Pancreas (tissue), 10 donors: ENCODE measurements around the gene SPIRE2. TPM values are rescaled to one million over a fixed set of nuclear protein-coding genes. Genes with fewer than 3 reads are reported as not detected.

Source experiments
- ATAC-seq, 4 donors: fragments of 200-7000 bp; cut with Tn5 transposase; one replicate each; pipeline versions ENCODE4 v1.8.0 to v1.9.1; 2020; ENCODE audit warnings: mild to moderate bottlenecking in 4 of 4, moderate library complexity in 4 of 4
- DNase-seq, 6 donors: peaks; one replicate each; pipeline ENCODE4 v3.0.0-alpha.2; 2020
- FAIRE-seq: peaks from 2 replicates; lab custom pipeline; 2012; peaks lifted over from hg19 to GRCh38; lab: Jason Lieb, UNC
- H3K27ac ChIP-seq, 4 donors: fragments of 200-600 bp; sonication (generic); 1 replicate in 3 of 4; 2 replicates in 1 of 4; pipeline versions ENCODE4 v1.5.0 to v1.8.0; 2020
- H3K27me3 ChIP-seq, 4 donors: fragments of 200-600 bp; one replicate each; pipeline ENCODE4 v1.8.0; 2021
- H3K36me3 ChIP-seq, 3 donors: fragments of 200-600 bp; sonication (generic) in 1 of 3; one replicate each; pipeline versions ENCODE4 v1.5.0 to v1.8.0; 2020 to 2021
- H3K4me1 ChIP-seq, 3 donors: fragments of 200-600 bp; one replicate each; pipeline ENCODE4 v1.8.0; 2021
- H3K4me3 ChIP-seq, 4 donors: fragments of 200-600 bp; sonication (generic) in 2 of 4; one replicate each; pipeline versions ENCODE4 v1.5.0 to v1.8.0; 2020 to 2021
- H3K9me3 ChIP-seq, 4 donors: fragments of 200-600 bp; one replicate each; pipeline ENCODE4 v1.8.0; 2021
- WGBS, 2 donors: extraction: QIAGEN DNeasy Blood & Tissue Kit; methylation state at CpG; one replicate each; pipeline ENCODE4 v1.1.7; 2013; 5-methylcytosine and 5-hydroxymethylcytosine counted together
- intact Hi-C, 3 donors: fragments of 100-400 bp; cut with DNase I; formaldehyde crosslinking; loops; one replicate each; pipeline versions ENCODE4 v1.11.1 to v1.14.2; 2022
- polyA plus RNA-seq, 2 donors: library from polyadenylated mRNA; stranded (reverse); fragments of 200-250 nt; gene quantifications; one replicate each; pipeline ENCODE4 v1.2.3, GENCODE V29; 2013
- total RNA-seq, 6 donors: library from RNA; stranded (reverse); fragmentation: NEBNext Ultra II Directional in 4 of 6; extraction: Animal tissue kit (Norgen Biotek cat#: 25700) in 4 of 6; gene quantifications; one replicate each; pipeline versions ENCODE4 v1.2.1 to v1.2.4, GENCODE V29; 2021 to 2023
- TF ChIP-seq, protein P1 (sequence below), 4 donors: fragments of 200-600 bp; sonication (generic) in 3 of 4; IDR thresholded peaks; one replicate each; pipeline versions ENCODE4 v1.5.0 to v1.8.0; 2021; ENCODE audit warnings: antibody characterized with exemption in 4 of 4
- donor health status: healthy with polysubstance abuse.
- donor health status: DM: no; HTN: no; CAD: no; lungs with moderate emphysema.
- donor health status: DM: no; HTN: no; CAD: no.
- donor health status: control.
- donor health status: control.
- donor health status: Bipolar disorder and iron deficiency.
- donor health status: DM: yes; HTN: yes; CAD: no.
- donor health status: DM: no; HTN: no; CAD: no.
- donor health status: DM: no; HTN: no; CAD: no.
- donor health status: DM: yes; HTN: yes; CAD: no.

SPIRE2 gene
- total and polyA plus RNA-seq, 8 donors, result 1.6 to 11.5 (median 2.8) TPM

DNA sequence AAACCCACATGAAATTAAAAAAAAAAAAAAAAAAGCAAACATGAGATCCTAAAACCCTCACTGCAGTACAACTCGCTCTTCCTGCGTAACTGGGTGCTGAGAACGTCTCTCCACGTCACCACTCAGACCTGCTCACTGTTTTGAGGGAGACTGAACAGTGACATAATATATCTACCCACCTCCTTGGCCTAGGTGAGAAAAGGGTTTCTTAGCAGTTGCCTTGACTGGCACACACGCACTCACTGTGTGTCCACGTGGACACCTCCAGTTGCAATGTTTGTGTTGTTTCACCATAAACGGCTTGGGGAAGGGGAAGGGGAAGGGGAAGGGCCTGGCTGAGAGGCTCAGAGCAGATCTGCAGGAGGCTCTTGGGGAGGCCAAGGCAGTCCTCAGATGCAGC is 43.9 kb upstream of the SPIRE2 start:
- 78 to 84% methylated on average over 7 of the region's 7 CpGs for WGBS, 2 donors
- Histone ChIP-seq H3K9me3 (no peaks in the 10 kb centered on the region), H3K27me3 (no peaks in the 10 kb centered on the region), H3K4me1 (no peaks in the 10 kb centered on the region), H3K4me3 (no peak overlapping the region), H3K36me3 (no peaks in the 10 kb centered on the region), H3K27ac (no peak overlapping the region)
- ATAC-seq (no peak), FAIRE-seq (no peak), DNase-seq (no peak)
- TF ChIP-seq, protein P1, sequence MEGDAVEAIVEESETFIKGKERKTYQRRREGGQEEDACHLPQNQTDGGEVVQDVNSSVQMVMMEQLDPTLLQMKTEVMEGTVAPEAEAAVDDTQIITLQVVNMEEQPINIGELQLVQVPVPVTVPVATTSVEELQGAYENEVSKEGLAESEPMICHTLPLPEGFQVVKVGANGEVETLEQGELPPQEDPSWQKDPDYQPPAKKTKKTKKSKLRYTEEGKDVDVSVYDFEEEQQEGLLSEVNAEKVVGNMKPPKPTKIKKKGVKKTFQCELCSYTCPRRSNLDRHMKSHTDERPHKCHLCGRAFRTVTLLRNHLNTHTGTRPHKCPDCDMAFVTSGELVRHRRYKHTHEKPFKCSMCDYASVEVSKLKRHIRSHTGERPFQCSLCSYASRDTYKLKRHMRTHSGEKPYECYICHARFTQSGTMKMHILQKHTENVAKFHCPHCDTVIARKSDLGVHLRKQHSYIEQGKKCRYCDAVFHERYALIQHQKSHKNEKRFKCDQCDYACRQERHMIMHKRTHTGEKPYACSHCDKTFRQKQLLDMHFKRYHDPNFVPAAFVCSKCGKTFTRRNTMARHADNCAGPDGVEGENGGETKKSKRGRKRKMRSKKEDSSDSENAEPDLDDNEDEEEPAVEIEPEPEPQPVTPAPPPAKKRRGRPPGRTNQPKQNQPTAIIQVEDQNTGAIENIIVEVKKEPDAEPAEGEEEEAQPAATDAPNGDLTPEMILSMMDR (IDR thresholded peaks at IDR 0.05), result no peak
- intact Hi-C loops, result no loop called here

GRCh38 chr16:89785523-89786155 is 42.6 kb upstream of the SPIRE2 start:
- no peak for FAIRE-seq
- no peak overlapping the region for H3K27ac ChIP-seq
- H3K4me3 ChIP-seq, result no peak overlapping the region
- no peaks in the 10 kb centered on the region for H3K9me3 ChIP-seq
- no peaks in the 10 kb centered on the region for H3K4me1 ChIP-seq
- no peak for DNase-seq
- ATAC-seq, result no peak
- H3K27me3 ChIP-seq, result no peaks in the 10 kb centered on the region
- 92 to 94% methylated on average over 11 of the region's 11 CpGs for WGBS, 2 donors
- intact Hi-C loops, result no loop called here
- TF ChIP-seq, protein P1 (IDR thresholded peaks at IDR 0.05), result no peak
- H3K36me3 ChIP-seq, result no peaks in the 10 kb centered on the region

DNA sequence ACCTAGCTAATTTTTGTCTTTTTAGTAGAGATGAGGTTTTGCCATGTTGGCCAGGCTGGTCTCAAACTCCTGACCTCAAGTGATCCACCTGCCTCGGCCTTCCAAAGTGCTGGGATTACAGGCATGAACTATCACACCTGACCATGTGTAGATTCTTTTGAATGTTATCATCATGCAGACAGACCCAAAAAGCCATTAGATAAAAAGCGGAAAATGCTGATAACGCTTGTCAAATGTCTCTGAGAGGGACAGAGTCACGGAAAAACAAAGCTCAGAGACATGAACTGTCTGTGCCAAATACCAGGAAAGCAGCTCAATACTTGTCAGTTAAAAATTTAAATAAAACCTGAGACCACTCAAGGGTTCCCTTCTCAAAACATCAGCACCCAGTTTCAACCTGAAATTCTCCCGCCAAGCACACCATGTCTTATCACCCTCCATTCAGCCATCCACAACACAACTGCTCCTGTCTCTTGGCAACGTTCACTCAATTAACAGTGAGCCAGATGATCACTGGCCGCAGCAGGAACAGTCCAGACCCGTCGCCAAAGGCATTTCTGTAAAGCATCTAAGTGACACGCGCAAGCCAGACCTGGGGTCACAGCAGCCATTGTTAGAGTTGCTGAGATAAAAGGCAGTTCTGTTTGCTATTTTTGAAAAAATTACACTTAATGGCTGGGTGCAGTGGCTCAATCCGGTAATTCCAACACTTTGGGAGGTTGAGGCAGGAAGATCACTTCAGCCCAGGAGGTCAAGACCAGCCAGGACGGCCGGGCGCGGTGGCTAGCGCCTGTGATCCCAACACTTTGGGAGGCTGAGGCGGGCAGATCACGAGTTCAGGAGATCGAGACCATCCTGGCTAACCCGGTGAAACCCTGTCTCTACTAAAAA is 41.6 kb upstream of the SPIRE2 start:
- H3K4me1 ChIP-seq, result no peaks in the 10 kb centered on the region
- 86 to 91% methylated on average over 21 of the region's 21 CpGs for WGBS, 2 donors
- no peak for DNase-seq
- intact Hi-C loops, result no loop called here
- H3K27ac ChIP-seq, result no peak overlapping the region
- H3K27me3 ChIP-seq, result no peaks in the 10 kb centered on the region
- H3K9me3 ChIP-seq, result no peaks in the 10 kb centered on the region
- H3K36me3 ChIP-seq, result no peaks in the 10 kb centered on the region
- TF ChIP-seq, protein P1 (IDR thresholded peaks at IDR 0.05), result no peak
- no peak overlapping the region for H3K4me3 ChIP-seq
- no peak for FAIRE-seq
- peak in 2 of 4 donors; percentile 44 to 49 for ATAC-seq

- no peak overlapping the region for H3K27ac ChIP-seq
- WGBS, 2 donors, result 84 to 88% methylated on average over 9 of the region's 9 CpGs
- H3K27me3 ChIP-seq, result no peaks in the 10 kb centered on the region
- intact Hi-C loops, result no loop called here
- H3K36me3 ChIP-seq, result no peaks in the 10 kb centered on the region
- H3K4me3 ChIP-seq, result no peak overlapping the region
- no peak for ATAC-seq
- no peak for FAIRE-seq
- no peaks in the 10 kb centered on the region for H3K4me1 ChIP-seq
- no peaks in the 10 kb centered on the region for H3K9me3 ChIP-seq
- TF ChIP-seq, protein P1 (IDR thresholded peaks at IDR 0.05), result no peak
- DNase-seq, result no peak
Measured at GRCh38 chr16:89787365-89787805, 40.9 kb upstream of the SPIRE2 start.
